GM03348 (cell line): ENCODE data around the gene SLC13A4.
"Not testable (repeated sequence)": the region's sequence is repeated elsewhere in the genome, so short reads cannot be mapped to it uniquely, and the experiment has no call there.

Source experiments
- DNase-seq: peaks from one replicate; pipeline ENCODE4 v3.0.0; 2012; ENCODE audit warnings: low spot score

The SLC13A4 gene

GRCh38 chr7:135728136-135728669 lies at the start of gene SLC13A4:
Gene SLC13A4 (minus strand): TSS chr7:135728186. CDS start chr7:135727496, 690 bp downstream.
- no peak for DNase-seq

DNA sequence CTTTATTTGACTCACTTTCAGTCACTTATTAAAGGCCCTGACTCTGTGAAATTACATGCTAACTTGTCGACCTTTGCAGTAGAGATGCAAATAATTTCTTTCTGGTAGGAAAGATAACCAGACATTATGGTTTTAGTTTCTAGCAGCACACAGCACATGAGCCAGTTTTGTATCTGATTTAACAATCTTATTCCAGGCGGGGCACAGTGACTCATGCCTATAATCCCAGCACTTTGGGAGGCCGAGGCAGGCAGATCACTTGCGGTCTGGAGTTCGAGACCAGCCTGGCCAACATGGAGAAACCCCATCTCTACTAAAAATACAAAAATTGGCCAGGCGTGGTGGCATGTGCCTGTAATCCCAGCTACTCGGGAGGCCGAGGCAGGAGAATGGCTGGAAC lies 47.9 kb upstream of the SLC13A4 start:
- DNase-seq = not testable (repeated sequence)

DNA sequence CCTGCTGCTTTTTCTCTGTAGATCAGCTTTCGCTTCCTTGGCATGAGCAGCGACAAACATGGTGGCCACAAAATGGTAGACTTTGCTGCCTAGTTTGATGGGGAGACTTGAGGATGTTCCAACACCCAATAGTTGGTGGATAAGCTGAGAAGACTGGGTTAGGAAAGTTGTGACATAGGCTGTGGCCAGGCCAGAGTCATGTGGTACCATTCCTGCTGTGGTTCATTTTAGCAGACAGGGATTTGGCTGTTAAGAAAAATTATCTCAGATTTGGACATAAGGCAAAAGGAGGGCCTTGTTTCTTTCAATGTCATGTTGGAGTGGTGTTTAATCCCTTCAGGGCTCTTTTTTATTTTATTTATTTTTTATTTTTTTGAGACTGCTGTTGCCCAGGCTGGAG lies 47.2 kb upstream of the SLC13A4 start:
- DNase-seq = no peak

GRCh38 chr7:135774284-135774683 lies 46.3 kb upstream of the SLC13A4 start:
- DNase-seq = no peak

DNA sequence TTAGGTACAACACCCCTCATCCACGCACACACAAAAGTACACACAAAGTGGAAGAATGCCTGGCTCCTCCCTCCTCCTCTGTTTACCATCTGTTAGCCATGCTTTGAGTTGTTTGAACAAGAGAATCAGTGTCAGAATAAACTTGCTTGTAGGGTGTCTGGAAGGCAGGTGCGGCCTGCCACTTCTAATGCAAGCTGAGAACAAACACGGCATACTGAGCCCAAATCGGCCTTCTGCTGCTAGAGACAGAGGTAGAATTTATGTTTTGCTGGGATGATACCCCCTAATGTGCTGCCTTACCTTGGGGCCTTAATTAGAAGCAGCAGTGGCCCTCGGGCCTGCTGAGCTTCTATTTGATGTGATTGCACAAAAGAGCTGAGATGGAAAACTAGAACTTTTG lies 45.5 kb upstream of the SLC13A4 start:
- no peak for DNase-seq

- DNase-seq = no peak
Observed at GRCh38 chr7:135772639-135773222, 44.7 kb upstream of the SLC13A4 start.

DNA sequence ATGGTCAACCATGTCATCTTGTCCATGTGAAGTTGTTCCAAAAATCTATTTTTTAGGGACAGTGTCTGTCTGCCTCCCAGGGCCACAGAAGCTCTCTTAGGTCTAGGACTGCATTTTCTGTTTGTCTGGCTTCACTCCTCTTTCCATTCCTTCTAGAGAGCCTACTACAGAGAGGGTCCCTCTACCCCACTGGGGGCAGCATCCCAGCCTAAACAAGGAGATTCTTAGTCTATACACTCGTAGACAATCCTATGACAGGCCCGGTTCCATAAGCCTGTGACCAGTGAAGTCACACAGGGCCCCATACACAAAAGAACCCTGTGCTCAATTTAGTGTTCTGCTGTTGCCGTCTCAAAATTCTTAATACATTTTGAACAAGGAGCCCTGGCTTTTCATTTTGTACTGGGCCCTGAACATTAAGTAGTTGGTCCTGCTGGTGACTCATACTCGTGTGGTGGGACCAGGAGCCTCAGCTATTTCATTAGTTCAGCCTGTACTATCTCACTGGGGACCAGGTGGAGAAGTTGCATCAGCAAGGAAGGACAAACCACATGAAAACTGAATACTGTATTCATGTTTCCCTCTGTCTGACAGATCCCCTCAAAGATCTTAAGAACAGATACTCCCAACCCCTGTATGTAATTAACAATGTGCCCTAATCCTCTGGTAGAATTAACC lies 44.1 kb upstream of the SLC13A4 start:
- peak; percentile 49 for DNase-seq

DNA sequence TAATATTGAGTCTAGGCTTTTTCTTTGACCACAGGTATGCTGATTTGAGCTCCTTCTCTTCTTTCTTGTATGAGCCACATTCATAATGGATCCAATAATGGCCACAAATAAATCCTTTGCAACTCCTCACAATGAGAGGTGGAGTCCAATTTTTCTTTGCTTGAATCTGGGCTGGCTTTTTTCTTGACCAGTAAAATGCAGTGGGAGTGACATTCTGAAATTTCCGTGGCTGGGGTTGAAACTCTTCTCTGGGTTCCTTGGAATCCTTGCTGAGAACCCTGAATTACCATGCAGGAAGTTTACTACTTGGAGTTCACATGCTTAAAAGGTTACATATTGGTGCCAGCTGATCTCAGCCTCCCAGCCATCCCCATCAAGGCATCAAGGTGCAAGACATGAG lies 43.1 kb upstream of the SLC13A4 start:
- DNase-seq = no peak

DNA sequence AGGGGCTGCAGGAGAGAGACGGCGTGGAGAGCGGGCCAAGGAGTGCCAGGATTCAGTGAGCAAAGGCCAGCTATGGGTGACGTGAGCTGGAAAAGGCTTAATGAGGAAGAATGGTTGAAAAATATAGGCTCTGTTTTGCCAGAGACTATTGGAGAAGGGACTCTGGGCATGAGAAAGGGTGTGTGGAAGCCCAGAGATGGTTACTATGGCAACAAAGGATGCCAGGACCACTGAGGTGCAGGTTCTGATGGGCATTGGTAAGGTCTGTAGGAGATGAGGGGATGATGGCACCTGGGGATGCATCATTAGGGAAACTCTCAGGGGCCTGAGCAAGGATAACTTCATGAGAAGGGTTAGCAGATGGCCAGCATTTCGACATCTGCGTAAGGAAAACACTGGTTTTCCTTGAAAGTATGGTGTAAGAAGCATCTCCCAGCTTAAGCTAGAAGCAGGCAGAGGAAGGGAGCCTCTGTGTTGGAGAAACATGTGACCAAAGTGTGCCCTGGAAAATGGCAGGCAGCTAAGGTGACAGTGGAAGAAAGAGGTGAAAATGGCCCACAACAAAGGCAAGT lies 42.2 kb upstream of the SLC13A4 start:
- no peak for DNase-seq

- DNase-seq = no peak
Observed at GRCh38 chr7:135769005-135769802, 41.2 kb upstream of the SLC13A4 start.

DNA sequence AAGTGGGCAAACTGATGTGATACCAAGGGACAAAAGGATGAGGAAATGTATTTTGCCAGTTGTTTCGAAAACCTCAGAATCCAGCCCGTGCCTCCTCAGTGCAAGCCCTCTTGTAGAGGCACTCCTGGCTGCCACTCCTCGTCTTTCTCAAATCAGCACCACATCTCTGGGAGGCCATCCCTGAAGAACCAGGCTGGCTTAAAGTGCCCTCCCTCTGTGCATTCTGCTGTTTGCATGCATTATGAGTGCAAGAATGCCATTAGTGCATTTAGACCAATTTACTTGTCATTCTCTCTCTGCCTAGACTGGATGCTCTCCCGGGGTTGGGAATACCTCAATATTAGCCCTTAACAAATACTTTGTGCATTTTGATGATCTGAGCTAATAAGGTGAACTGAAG lies 40.5 kb upstream of the SLC13A4 start:
- DNase-seq = no peak

DNA sequence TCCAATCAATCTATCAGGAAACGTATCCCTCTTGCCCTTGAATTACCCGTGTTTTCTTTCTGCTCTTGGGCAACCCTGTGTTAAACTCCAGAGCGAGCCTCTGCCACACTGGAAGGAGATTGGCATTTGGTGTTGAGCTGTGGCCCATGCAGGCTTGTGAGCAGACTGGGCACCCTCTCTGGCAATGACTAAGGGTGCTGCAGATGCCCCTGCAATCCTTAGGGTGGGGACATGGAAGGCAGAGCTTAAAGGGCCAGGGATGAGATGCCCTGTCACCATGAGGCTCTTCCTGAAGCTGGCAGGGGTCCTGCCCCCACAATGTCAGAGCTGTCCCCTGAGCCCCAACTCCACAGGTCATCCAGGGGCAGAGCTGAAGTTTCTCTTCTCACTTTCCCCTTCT lies 40.1 kb upstream of the SLC13A4 start:
- no peak for DNase-seq

GRCh38 chr7:135763261-135763660 lies 35.3 kb upstream of the SLC13A4 start:
- no peak for DNase-seq

GRCh38 chr7:135761751-135762488 lies 33.9 kb upstream of the SLC13A4 start:
- DNase-seq = peak; percentile 64

DNA sequence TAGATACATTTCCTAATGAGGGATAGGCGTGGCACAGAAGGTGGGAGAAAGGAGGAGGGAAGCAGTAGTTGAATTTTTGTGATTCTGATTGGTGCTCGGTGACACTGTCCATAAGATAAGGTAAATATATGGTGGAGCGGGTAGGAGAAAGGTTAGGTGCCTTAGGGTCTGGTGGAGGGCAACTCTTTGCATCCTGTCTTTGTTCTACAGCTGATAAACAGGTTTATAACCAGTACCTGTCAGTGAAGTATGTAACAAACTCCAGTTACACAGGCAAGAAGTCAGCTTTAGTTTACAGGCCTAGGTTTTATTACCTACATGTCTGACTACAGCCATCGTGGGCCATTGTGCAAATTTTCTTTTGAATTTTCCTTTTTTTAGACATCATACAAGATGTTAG lies 31.5 kb upstream of the SLC13A4 start:
- no peak for DNase-seq

- peak; percentile 83 for DNase-seq
Observed at GRCh38 chr7:135758531-135758932, 30.5 kb upstream of the SLC13A4 start.

DNA sequence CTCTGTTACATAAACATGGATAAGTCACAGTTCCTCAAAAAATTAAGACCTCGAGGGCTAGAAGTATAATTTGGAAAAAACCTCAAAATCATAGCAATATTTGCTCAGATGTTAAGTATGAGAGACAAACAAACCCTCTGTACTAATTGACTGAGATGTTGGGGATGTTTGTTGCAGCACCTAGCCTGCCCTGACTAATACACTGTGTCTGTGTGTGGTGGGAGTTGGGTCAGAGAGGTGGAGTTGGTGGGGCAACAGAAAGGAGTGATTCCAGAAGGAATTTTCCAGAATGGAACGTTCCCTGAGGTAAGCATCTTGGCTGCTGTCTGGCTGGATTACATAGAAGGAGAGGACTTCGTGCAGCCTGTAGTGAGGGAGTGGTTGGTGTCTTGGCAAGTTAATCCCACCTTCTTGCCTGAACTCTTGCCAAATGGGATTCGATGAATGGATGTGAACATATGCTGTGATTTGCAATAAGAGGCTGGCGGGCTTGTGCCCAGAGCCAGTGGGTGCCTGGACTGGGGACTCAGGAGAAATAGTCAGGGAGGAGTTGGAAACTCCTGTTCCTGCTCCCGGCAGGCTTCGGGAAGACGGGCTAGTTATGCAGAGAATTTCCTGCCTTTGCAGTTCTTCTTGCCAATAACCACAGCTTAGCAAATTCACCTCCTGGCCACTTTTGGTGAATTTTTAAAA lies 29.9 kb upstream of the SLC13A4 start:
- peak; percentile 83 for DNase-seq

- no peak for DNase-seq
Observed at GRCh38 chr7:135756191-135756590, 28.2 kb upstream of the SLC13A4 start.

- DNase-seq = no peak
Observed at GRCh38 chr7:135755351-135755753, 27.4 kb upstream of the SLC13A4 start.

DNA sequence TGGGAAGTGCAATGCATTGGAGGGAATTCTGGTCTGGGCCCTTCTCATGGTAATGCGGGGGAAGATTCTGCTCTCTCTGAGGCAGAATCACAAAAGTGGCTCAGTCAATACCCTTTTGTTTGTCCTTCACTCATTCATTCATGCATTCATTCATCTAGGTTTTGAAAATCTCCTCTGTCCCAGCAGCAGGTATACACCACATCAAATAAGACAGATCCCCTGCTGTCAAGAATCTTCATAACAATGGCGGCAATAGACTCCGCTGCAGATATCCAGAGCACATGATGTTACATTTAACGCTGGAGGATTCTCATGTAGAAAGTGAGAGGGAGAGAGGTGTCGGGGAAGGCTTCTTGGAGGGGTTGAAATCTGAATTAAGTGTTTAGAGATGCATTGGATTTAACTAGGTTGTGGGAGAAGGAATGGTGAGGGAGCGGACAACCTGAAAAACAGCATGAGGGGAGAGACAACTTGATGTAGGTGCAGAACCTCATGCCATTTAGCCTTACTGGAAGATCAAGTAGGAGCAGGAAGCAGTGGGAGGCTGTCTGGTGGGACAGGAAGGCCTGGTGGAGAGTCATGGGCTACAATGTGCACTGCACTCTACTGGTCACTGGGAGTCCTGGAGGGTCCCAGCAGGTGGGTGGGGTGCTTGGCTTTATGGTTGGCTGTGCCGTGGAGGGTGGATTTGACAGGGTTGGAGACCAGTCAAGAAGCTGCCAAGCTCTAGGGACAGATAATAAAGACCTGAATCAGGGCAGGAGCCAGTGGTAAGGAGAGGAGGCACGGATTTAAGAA lies 25.8 kb upstream of the SLC13A4 start:
- no peak for DNase-seq
